ENCODE results near the gene EFS.

GRCh38 chr14:23346693-23347405, 18.1 kb downstream of the EFS start:
- TF ChIP-seq CTCF (IDR thresholded peaks at IDR 0.05; ENCODE audit: poor library complexity) (no peak), EZH2phosphoT487 (IDR thresholded peaks at IDR 0.05; ENCODE audit: low read depth, severe bottlenecking, unreplicated experiment) (no peak), EZH2 (IDR thresholded peaks at IDR 0.05; ENCODE audit: borderline replicate concordance) (no peak)
